GM04503 (cell line): ENCODE measurements around the gene JAKMIP1.

Experiments
- DNase-seq: peaks from one replicate; pipeline ENCODE4 v3.0.0-alpha.2; 2012; ENCODE audit warnings: low read depth

Gene JAKMIP1

GRCh38 chr4:6200011-6200921 is at the start of gene JAKMIP1:
TSS of gene JAKMIP1 (minus strand) at chr4:6200549. CDS start at chr4:6112850, 87,699 bp downstream.
- DNase-seq = no peak

GRCh38 chr4:6248394-6248793 is 48.0 kb upstream of the JAKMIP1 start:
- DNase-seq = no peak

GRCh38 chr4:6246170-6246634 is 45.9 kb upstream of the JAKMIP1 start:
- no peak for DNase-seq

GRCh38 chr4:6245246-6246169 is 45.2 kb upstream of the JAKMIP1 start:
- DNase-seq = no peak

- DNase-seq = no peak
Measured at GRCh38 chr4:6242271-6243029, 42.1 kb upstream of the JAKMIP1 start.

GRCh38 chr4:6241062-6241845 is 40.9 kb upstream of the JAKMIP1 start:
- DNase-seq = no peak

- DNase-seq = no peak
Measured at GRCh38 chr4:6239968-6240367, 39.6 kb upstream of the JAKMIP1 start.

- DNase-seq = no peak
Measured at GRCh38 chr4:6239486-6239885, 39.1 kb upstream of the JAKMIP1 start.

GRCh38 chr4:6236816-6237390 is 36.6 kb upstream of the JAKMIP1 start:
- DNase-seq = no peak

GRCh38 chr4:6235901-6236640 is 35.7 kb upstream of the JAKMIP1 start:
- DNase-seq = no peak

- DNase-seq = no peak
Measured at GRCh38 chr4:6235012-6235411, 34.7 kb upstream of the JAKMIP1 start.

GRCh38 chr4:6233929-6234328 is 33.6 kb upstream of the JAKMIP1 start:
- no peak for DNase-seq

- DNase-seq = no peak
Measured at GRCh38 chr4:6232836-6233785, 32.8 kb upstream of the JAKMIP1 start.

- DNase-seq = no peak
Measured at GRCh38 chr4:6231663-6232165, 31.4 kb upstream of the JAKMIP1 start.

GRCh38 chr4:6230827-6231662 is 30.7 kb upstream of the JAKMIP1 start:
- no peak for DNase-seq

GRCh38 chr4:6230502-6230785 is 30.1 kb upstream of the JAKMIP1 start:
- DNase-seq = no peak

GRCh38 chr4:6229671-6230501 is 29.5 kb upstream of the JAKMIP1 start:
- DNase-seq = no peak
